Measurements from ENCODE around the gene MINDY4B. TPM values are rescaled to one million over a fixed set of nuclear protein-coding genes. Genes with fewer than 3 reads are reported as not detected.

The MINDY4B gene
- total RNA-seq, 4 donors from 2014 or later, result not detected

GRCh38 chr3:150847433-150847832, 57.8 kb downstream of the MINDY4B start:
- Histone ChIP-seq H3K4me3 (no peak overlapping the region), H3K36me3 (no peaks in the 10 kb centered on the region), H3K27ac (no peak overlapping the region), H3K27me3 (no peaks in the 10 kb centered on the region), H3K4me1 (no peaks in the 10 kb centered on the region), H3K9me3 (peaks cover 0 to 2% (median 0%) of the 10 kb centered on the region in 4 donors)
- DNase-seq, result no peak
- TF ChIP-seq POLR2A (IDR thresholded peaks at IDR 0.05) (no peak), CTCF (IDR thresholded peaks at IDR 0.05) (no peak)

GRCh38 chr3:150844484-150844883, 60.8 kb downstream of the MINDY4B start:
- H3K27me3 ChIP-seq, result no peaks in the 10 kb centered on the region
- no peaks in the 10 kb centered on the region for H3K36me3 ChIP-seq
- no peaks in the 10 kb centered on the region for H3K4me1 ChIP-seq
- no peak overlapping the region for H3K27ac ChIP-seq
- no peak for DNase-seq
- no peak overlapping the region for H3K4me3 ChIP-seq
- H3K9me3 ChIP-seq, result no peaks in the 10 kb centered on the region
- no peak for TF ChIP-seq CTCF (IDR thresholded peaks at IDR 0.05)
- no peak for TF ChIP-seq POLR2A (IDR thresholded peaks at IDR 0.05)

GRCh38 chr3:150843241-150843640, 62.0 kb downstream of the MINDY4B start:
- DNase-seq, result no peak
- H3K36me3 ChIP-seq, result no peaks in the 10 kb centered on the region
- no peaks in the 10 kb centered on the region for H3K4me1 ChIP-seq
- TF ChIP-seq CTCF (IDR thresholded peaks at IDR 0.05), result no peak
- TF ChIP-seq POLR2A (IDR thresholded peaks at IDR 0.05), result no peak
- no peak overlapping the region for H3K4me3 ChIP-seq
- no peaks in the 10 kb centered on the region for H3K27me3 ChIP-seq
- no peak overlapping the region for H3K27ac ChIP-seq
- H3K9me3 ChIP-seq, result no peaks in the 10 kb centered on the region

GRCh38 chr3:150840802-150841515, 64.3 kb downstream of the MINDY4B start:
- Histone ChIP-seq H3K36me3 (no peaks in the 10 kb centered on the region), H3K4me1 (no peaks in the 10 kb centered on the region), H3K4me3 (no peak overlapping the region), H3K27ac (no peak overlapping the region), H3K9me3 (no peaks in the 10 kb centered on the region), H3K27me3 (no peaks in the 10 kb centered on the region)
- TF ChIP-seq CTCF (IDR thresholded peaks at IDR 0.05), result no peak
- TF ChIP-seq POLR2A (IDR thresholded peaks at IDR 0.05), result no peak
- DNase-seq, result no peak

DNA sequence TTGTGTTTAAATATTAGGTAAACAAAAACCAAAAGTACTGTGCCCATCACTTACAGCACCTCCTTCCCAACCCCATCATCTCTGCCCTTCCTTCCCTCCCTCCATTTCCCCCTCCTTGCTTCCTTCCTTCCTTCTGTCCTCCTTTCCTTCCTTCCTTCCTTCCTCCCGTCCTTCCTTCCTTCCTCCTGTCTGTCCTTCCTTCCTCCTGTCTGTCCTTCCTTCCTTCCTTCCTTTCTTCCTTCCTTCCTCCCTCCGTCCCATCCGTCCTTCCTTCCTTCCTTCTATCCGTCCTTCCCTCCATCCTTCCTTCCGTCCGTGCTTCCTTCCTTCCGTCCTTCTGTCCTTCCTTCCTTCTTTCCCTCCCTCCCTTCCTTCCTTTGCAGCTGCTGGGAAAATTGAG, 74.5 kb downstream of the MINDY4B start:
- H3K36me3 ChIP-seq, result no peaks in the 10 kb centered on the region
- H3K27me3 ChIP-seq, result no peaks in the 10 kb centered on the region
- no peak overlapping the region for H3K4me3 ChIP-seq
- no peak for DNase-seq
- no peak overlapping the region for H3K27ac ChIP-seq
- H3K4me1 ChIP-seq, result no peaks in the 10 kb centered on the region
- no peak for TF ChIP-seq POLR2A (IDR thresholded peaks at IDR 0.05)
- TF ChIP-seq CTCF (IDR thresholded peaks at IDR 0.05), result no peak
- H3K9me3 ChIP-seq, result no peaks in the 10 kb centered on the region
